ENCODE data around the gene LATS2. TPM values are rescaled to one million over a fixed set of nuclear protein-coding genes. Genes with fewer than 3 reads are reported as not detected.

Gene LATS2
- total RNA-seq, 1 donor from 2014 or later: 17.8 TPM

GRCh38 chr13:21015284-21015683 lies 46.1 kb downstream of the LATS2 start:
- Mint-ChIP-seq H3K36me3 (peaks cover 5% of the 10 kb centered on the region), H3K4me3 (no peak overlapping the region), H3K4me1 (ENCODE audit: unreplicated experiment) (peaks cover 39% of the 10 kb centered on the region), H3K27ac (peak overlapping the region; percentile 61), H3K9me3 (no peaks in the 10 kb centered on the region), H3K27me3 (no peaks in the 10 kb centered on the region)
- no peak for DNase-seq (ENCODE audit: extremely low spot score, unreplicated experiment)
- TF ChIP-seq, protein P1, sequence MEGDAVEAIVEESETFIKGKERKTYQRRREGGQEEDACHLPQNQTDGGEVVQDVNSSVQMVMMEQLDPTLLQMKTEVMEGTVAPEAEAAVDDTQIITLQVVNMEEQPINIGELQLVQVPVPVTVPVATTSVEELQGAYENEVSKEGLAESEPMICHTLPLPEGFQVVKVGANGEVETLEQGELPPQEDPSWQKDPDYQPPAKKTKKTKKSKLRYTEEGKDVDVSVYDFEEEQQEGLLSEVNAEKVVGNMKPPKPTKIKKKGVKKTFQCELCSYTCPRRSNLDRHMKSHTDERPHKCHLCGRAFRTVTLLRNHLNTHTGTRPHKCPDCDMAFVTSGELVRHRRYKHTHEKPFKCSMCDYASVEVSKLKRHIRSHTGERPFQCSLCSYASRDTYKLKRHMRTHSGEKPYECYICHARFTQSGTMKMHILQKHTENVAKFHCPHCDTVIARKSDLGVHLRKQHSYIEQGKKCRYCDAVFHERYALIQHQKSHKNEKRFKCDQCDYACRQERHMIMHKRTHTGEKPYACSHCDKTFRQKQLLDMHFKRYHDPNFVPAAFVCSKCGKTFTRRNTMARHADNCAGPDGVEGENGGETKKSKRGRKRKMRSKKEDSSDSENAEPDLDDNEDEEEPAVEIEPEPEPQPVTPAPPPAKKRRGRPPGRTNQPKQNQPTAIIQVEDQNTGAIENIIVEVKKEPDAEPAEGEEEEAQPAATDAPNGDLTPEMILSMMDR (conservative IDR thresholded peaks at IDR 0.05): no peak

- no peaks in the 10 kb centered on the region for H3K27me3 Mint-ChIP-seq
- peak overlapping the region; percentile 37 for H3K4me3 Mint-ChIP-seq
- no peaks in the 10 kb centered on the region for H3K9me3 Mint-ChIP-seq
- H3K27ac Mint-ChIP-seq: peak overlapping the region; percentile 61
- TF ChIP-seq, protein P1 (conservative IDR thresholded peaks at IDR 0.05): no peak
- no peak for DNase-seq (ENCODE audit: extremely low spot score, unreplicated experiment)
- peaks cover 41% of the 10 kb centered on the region for H3K4me1 Mint-ChIP-seq (ENCODE audit: unreplicated experiment)
- H3K36me3 Mint-ChIP-seq: peaks cover 5% of the 10 kb centered on the region
Measured at GRCh38 chr13:21014502-21015170, 46.8 kb downstream of the LATS2 start.

GRCh38 chr13:21014139-21014501 lies 47.3 kb downstream of the LATS2 start:
- peak overlapping the region; percentile 37 for H3K4me3 Mint-ChIP-seq

DNA sequence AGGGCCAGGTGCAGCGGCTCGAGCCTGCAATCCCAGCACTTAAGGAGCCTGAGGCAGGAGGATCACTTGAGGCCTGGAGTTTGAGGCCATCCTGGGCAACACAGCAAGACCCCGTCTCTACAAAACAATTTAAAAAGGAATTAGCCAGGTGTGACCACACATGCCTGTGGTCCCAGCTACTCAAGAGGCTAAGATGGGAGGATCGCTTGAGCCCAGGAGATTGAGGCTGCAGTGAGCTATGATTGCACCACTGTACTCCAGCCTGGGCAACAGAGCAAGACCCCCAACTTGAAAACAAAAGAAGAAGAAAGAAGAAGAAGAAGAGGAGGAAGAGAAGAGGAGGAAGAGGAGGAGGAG lies 47.7 kb downstream of the LATS2 start:
- Mint-ChIP-seq H3K27me3 (no peaks in the 10 kb centered on the region), H3K27ac (no peak overlapping the region), H3K9me3 (no peaks in the 10 kb centered on the region), H3K4me1 (ENCODE audit: unreplicated experiment) (peaks cover 46% of the 10 kb centered on the region), H3K4me3 (no peak overlapping the region), H3K36me3 (peaks cover 5% of the 10 kb centered on the region)
- TF ChIP-seq, protein P1 (conservative IDR thresholded peaks at IDR 0.05): no peak
- no peak for DNase-seq (ENCODE audit: extremely low spot score, unreplicated experiment)

More at GRCh38 chr13:21014139-21014501, 47.3 kb downstream of the LATS2 start:
- H3K9me3 Mint-ChIP-seq: no peaks in the 10 kb centered on the region
- TF ChIP-seq, protein P1 (conservative IDR thresholded peaks at IDR 0.05): no peak
- peaks cover 5% of the 10 kb centered on the region for H3K36me3 Mint-ChIP-seq
- no peak for DNase-seq (ENCODE audit: extremely low spot score, unreplicated experiment)
- no peaks in the 10 kb centered on the region for H3K27me3 Mint-ChIP-seq
- H3K4me1 Mint-ChIP-seq (ENCODE audit: unreplicated experiment): peaks cover 45% of the 10 kb centered on the region
- H3K27ac Mint-ChIP-seq: peak overlapping the region; percentile 45

DNA sequence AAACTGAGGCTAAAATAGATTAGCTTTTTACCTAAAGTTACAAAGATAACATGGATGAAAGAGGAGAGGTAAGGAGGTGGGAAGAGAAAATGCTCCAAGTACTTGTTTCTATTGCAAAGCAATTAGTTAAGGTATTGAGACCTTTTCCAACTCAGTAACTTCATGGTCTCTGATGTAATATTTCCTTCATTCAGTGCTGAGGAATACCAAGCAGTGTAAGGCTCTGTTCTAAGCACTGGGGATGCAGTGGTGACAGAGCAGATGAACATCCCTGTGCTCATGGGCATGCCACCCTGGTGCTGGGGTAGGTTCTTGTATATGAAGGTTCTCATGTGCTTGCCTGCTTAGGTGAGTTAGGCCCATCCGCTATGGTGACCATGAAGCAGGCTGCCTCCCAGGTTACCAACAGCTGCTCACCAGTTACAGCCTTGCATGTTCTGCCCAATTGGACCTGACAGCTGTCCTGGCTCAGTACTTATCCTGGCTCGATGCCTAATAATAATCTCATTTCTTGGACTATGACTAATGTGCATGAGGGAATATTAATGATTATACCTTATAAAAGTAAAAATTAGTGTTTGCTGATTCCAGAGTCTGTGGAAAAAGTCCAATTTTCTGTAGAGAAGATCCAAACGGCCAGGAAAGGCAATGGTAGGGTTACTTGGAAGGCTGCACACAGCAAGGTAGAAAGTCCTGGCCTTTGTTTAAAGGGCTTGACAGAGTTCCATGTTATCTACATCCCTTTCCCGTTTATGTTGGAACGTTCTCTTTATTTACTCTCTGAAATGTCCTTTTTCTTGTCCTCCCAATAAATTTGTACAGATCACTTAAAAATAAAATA lies 48.3 kb downstream of the LATS2 start:
- Mint-ChIP-seq H3K4me3 (no peak overlapping the region), H3K27me3 (no peaks in the 10 kb centered on the region), H3K36me3 (peaks cover 5% of the 10 kb centered on the region), H3K27ac (no peak overlapping the region), H3K4me1 (ENCODE audit: unreplicated experiment) (peaks cover 46% of the 10 kb centered on the region), H3K9me3 (no peaks in the 10 kb centered on the region)
- DNase-seq (ENCODE audit: extremely low spot score, unreplicated experiment): no peak
- TF ChIP-seq, protein P1 (conservative IDR thresholded peaks at IDR 0.05): no peak

Data from type B pancreatic cell (in vitro differentiated cells).